Progenitor cell of endocrine pancreas (in vitro differentiated cells): Measurements from ENCODE around the gene LPCAT1. TPM values are rescaled to one million over a fixed set of nuclear protein-coding genes. Genes with fewer than 3 reads are reported as not detected.

Experiments
- DNase-seq: peaks from one replicate; pipeline ENCODE4 v3.0.0; 2021; ENCODE audit warnings: low spot score; ENCODE audit not compliant: unreplicated experiment
- H3K27ac Mint-ChIP-seq: 2 replicates; pipeline ENCODE4 v1.8.0; 2021; ENCODE audit warnings: mild to moderate bottlenecking, moderate library complexity, mixed read lengths
- H3K27me3 Mint-ChIP-seq: 2 replicates; pipeline ENCODE4 v1.8.0; 2021; ENCODE audit warnings: mixed read lengths
- H3K36me3 Mint-ChIP-seq: 2 replicates; pipeline ENCODE4 v1.8.0; 2022; ENCODE audit warnings: mixed read lengths; ENCODE audit not compliant: insufficient read depth
- H3K4me1 Mint-ChIP-seq: 2 replicates; pipeline ENCODE4 v1.8.0; 2021; ENCODE audit warnings: low read depth, mixed read lengths
- H3K4me3 Mint-ChIP-seq: 2 replicates; pipeline ENCODE4 v1.8.0; 2021; ENCODE audit warnings: low read depth, mild to moderate bottlenecking, moderate library complexity, mixed read lengths
- H3K9me3 Mint-ChIP-seq: 2 replicates; pipeline ENCODE4 v1.8.0; 2021; ENCODE audit warnings: low read depth, mixed read lengths
- total RNA-seq: library from RNA; stranded (reverse); gene quantifications from 2 replicates; pipeline ENCODE4 v1.2.1, GENCODE V29; 2021
- TF ChIP-seq, protein P1 (sequence below): fragments of 200-600 bp; sonication (generic); IDR thresholded peaks from one replicate; pipeline ENCODE4 v1.5.0; 2021; ENCODE audit warnings: antibody characterized with exemption, mild to moderate bottlenecking; ENCODE audit not compliant: unreplicated experiment

Gene LPCAT1
- total RNA-seq, 1 donor from 2014 or later: 73.3 TPM

DNA sequence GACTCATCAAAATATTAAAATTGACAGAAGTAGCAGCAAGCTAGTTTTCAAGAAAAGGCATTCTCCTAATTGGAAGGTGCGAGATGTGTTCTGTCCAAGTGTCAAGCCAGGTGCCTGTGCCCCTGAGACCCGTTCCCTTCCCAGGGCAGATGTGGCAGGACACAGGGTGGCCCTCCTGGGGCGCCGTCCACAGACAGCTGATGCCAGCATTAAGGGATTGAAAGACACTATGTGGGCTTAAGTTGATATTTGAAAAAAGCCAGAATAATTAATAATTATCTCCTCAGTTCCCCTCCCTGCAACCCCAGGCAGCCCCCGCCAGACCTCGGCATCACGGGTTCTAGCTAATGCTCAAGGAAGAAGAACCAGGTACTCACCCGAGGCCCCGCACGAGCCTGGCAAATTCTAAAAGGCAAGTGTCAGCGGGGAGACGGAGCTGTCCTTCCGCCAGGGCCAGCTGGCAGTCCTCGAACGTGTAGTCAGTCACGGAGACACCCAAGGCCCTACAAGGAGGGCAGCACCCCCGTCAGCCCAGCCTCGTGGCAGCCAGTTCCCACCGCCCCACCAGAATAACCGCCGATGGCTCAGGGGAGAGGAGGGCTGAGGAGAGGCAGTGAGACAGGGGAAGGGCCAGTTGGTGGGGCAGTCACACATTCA is 49.4 kb downstream of the LPCAT1 start:
- no peaks in the 10 kb centered on the region for H3K4me1 Mint-ChIP-seq
- H3K27me3 Mint-ChIP-seq: no peaks in the 10 kb centered on the region
- H3K9me3 Mint-ChIP-seq: no peaks in the 10 kb centered on the region
- H3K36me3 Mint-ChIP-seq: peaks cover 8% of the 10 kb centered on the region
- H3K4me3 Mint-ChIP-seq: no peak overlapping the region
- no peak overlapping the region for H3K27ac Mint-ChIP-seq
- TF ChIP-seq, protein P1, sequence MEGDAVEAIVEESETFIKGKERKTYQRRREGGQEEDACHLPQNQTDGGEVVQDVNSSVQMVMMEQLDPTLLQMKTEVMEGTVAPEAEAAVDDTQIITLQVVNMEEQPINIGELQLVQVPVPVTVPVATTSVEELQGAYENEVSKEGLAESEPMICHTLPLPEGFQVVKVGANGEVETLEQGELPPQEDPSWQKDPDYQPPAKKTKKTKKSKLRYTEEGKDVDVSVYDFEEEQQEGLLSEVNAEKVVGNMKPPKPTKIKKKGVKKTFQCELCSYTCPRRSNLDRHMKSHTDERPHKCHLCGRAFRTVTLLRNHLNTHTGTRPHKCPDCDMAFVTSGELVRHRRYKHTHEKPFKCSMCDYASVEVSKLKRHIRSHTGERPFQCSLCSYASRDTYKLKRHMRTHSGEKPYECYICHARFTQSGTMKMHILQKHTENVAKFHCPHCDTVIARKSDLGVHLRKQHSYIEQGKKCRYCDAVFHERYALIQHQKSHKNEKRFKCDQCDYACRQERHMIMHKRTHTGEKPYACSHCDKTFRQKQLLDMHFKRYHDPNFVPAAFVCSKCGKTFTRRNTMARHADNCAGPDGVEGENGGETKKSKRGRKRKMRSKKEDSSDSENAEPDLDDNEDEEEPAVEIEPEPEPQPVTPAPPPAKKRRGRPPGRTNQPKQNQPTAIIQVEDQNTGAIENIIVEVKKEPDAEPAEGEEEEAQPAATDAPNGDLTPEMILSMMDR: no peak
- DNase-seq: no peak

DNA sequence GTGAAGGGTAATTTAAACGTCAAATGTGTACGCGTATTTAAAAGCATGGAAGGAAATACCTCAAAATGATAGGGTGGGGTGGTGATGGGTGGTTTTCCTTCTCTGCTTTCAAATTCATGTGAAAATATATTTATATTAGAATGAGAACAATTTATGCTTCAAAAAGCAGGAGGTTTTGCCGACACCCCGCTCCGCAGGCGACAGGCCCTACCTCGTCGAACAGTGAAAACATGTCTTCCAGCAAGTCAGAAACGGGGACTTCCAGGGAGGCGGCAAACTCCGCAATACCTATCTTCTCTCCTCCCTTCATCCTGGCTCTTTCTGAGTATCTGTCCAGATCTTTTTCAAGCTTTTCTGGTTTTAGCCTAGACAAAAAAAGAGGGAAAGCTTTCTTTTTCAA is 50.0 kb downstream of the LPCAT1 start:
- no peak for DNase-seq
- no peak overlapping the region for H3K4me3 Mint-ChIP-seq
- peaks cover 8% of the 10 kb centered on the region for H3K36me3 Mint-ChIP-seq
- no peak overlapping the region for H3K27ac Mint-ChIP-seq
- no peaks in the 10 kb centered on the region for H3K4me1 Mint-ChIP-seq
- H3K27me3 Mint-ChIP-seq: no peaks in the 10 kb centered on the region
- H3K9me3 Mint-ChIP-seq: no peaks in the 10 kb centered on the region
- TF ChIP-seq, protein P1: no peak

DNA sequence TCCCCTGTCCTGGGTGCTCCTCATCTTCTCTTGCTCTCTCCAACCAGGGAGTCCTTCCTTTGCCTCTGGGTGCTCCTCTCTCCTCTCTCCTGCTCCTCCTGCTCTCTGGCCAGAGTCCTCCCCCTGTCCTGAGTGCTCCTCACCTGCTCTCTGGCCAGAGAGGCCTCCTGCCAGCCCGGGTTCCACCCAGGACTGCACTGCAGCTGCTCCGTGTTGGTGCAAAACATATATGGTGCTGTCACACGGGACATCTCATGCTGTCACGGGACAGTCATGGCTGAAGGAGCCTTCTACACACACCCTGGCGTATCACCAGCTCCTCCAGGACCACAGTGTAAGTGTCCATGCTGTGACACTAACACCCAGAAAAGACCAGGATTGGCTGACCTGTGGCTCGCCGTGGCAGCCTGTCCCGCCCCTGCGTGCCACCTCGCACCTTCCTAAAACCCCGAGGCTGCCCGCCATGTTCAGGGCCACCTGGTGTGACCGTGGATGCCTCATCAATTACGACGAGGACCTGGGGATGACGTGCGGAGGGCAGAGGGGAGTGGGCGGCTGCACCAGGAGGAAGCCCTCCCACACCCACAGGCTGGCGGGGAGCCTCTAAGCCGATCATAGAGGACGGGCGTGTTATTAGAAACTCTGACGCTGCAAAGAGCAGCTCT is 50.7 kb downstream of the LPCAT1 start:
- Mint-ChIP-seq H3K4me1 (no peaks in the 10 kb centered on the region), H3K27me3 (no peaks in the 10 kb centered on the region), H3K27ac (no peak overlapping the region), H3K4me3 (no peak overlapping the region), H3K36me3 (peaks cover 12% of the 10 kb centered on the region), H3K9me3 (no peaks in the 10 kb centered on the region)
- TF ChIP-seq, protein P1: no peak
- no peak for DNase-seq

DNA sequence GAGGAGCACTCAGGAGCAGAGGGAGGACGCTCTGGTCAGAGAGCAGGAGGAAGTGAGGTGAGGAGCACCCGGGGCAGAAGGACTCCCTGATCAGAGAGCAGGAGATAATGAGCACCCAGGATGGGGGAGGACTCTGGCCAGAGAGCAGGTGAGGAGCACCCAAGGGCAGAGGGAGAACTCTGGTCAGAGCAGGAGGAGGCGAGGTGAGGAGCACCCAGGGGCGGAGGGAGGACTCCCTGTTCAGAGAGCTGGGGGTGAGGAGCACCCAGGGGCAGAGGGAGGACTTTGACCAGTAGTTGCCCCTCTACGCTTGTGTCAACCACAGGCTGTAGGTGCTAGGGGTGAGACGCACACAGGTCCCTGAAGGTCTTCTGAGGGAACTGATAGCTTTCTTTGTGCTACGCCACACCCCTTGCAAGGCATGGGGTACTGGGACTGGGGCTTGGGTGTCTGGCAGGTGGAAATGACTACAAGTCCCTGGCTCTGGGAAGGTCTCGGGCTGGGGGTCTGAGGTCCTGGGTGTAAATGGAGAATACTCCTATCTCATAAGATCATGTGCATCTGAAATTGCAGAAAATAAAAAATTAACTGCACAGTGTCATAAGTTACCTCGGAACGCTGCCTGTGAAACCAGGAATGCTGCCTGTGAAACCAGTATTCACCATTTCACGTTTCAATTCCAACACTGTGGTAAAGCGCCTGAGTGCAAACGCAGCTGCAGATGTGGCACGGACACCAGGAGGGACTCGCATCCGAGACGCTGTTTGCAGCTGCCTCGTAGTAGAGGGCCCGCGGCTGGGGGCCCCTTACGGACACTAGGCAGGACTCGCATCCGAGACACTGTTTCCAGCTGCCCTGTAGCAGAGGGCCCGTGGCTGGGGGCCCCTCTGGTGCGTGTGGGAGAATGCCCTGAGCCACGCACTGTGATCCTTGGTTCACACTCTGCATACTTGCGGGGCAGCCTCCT is 51.5 kb downstream of the LPCAT1 start:
- Mint-ChIP-seq H3K9me3 (no peaks in the 10 kb centered on the region), H3K4me1 (no peaks in the 10 kb centered on the region), H3K27ac (peak overlapping the region; percentile 52), H3K27me3 (no peaks in the 10 kb centered on the region), H3K36me3 (peaks cover 12% of the 10 kb centered on the region), H3K4me3 (no peak overlapping the region)
- DNase-seq: no peak
- TF ChIP-seq, protein P1: no peak

DNA sequence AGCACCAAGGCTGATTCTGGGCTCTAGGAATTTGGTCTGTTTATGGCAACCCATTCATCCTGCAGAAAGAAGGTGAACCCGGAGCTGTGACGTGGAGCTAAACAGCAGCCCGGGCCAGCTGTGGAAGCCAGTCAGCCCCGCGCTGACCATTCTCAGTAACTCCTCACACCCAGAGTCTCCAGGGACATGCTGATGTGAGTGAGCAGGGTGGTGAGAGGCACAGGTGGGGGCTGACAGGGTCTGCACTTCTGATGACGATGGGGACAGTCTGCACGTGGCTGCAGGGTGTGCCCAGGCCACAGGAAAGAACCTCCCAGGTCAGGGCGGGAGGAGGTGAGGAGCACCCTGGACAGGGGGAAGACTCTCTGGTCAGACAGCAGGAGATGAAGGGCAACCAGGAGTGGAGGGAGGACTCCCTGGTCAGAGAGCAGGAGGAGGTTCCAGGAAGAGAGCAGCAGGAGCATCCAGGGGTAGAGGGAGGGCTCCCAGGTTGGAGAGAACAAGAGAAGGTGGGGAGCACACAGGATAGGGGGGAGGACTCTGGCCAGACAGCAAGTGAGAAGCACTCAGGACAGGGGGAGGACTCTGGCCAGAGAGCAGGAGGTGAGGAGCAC is 52.4 kb downstream of the LPCAT1 start:
- DNase-seq: no peak
- H3K36me3 Mint-ChIP-seq: peaks cover 10% of the 10 kb centered on the region
- no peaks in the 10 kb centered on the region for H3K9me3 Mint-ChIP-seq
- no peak overlapping the region for H3K27ac Mint-ChIP-seq
- TF ChIP-seq, protein P1: no peak
- H3K4me1 Mint-ChIP-seq: no peaks in the 10 kb centered on the region
- no peaks in the 10 kb centered on the region for H3K27me3 Mint-ChIP-seq
- no peak overlapping the region for H3K4me3 Mint-ChIP-seq
